Skeletal muscle cell (primary cell): Measurements from ENCODE around the gene RHEB.

ENCODE experiments used
- DNase-seq: peaks from one replicate; pipeline ENCODE4 v3.0.0-alpha.2; 2010; ENCODE audit warnings: low read depth
- H3K4me3 ChIP-seq: 2 replicates; pipeline ENCODE4 v1.5.1; 2011; ENCODE audit warnings: low read depth, mild to moderate bottlenecking, control low read depth, low read length, moderate library complexity

RHEB gene

DNA sequence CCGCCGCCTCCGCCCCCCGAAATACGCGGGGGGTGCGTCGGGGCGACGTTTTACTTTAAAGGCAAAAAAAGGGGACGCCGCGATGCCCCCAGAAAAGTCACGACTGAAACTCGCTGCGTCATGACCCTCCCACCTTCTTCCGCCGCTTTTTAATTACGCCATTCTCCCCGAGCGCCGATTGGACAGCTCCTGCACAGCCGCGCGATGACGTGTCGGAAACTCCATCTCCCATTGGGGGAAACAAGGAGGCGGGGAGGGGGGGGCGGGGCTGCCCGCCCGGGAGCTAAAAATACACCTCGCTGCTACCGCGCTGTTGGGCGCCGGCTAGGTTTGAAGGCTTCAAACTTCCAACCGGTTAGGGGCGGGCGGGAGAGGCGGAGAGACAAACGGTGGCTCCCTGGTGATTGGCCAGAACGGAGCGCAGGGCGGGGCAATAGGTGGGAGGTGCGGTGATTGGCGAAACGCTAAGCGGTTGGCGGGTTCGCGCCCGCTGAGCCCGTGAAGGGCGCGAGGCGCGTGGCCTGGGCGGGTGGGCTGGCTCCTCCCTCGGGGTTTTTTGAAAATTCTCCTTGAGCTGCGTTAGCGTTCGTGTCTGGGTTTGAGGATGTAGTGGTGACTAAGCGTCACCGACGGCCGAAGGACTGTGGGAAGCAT is at the start of gene RHEB:
Gene RHEB (minus strand): TSS at position 131 of the 654 bp plus-strand sequence. CDS start 384 bp downstream, outside the sequence.
- peak within 1 kb of the TSS; percentile 80 for H3K4me3 ChIP-seq

DNA sequence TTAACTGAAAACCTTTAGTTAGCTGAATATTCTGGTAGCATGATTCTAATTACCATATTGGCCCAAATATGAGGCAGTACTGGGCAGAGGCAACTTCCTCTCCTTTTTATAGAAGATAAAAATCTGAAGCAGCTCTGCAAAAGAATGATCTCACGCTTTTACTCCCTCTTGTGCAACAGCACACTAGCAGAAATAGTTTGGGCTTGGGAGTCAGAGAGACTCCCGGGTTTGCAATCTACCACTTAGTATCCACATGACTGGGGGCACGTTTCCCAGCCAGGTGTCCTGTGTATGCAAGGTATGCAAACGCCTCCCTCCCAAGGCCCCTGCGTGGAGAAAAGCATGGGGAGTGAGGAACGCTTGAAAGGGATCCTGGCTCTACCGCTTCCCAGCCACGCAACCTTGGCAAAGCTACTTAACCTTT is 47.2 kb upstream of the RHEB start:
- no peak overlapping the region for H3K4me3 ChIP-seq
- no peak for DNase-seq

More for the DNA sequence above, at the start of gene RHEB:
- peak; percentile 96 for DNase-seq

DNA sequence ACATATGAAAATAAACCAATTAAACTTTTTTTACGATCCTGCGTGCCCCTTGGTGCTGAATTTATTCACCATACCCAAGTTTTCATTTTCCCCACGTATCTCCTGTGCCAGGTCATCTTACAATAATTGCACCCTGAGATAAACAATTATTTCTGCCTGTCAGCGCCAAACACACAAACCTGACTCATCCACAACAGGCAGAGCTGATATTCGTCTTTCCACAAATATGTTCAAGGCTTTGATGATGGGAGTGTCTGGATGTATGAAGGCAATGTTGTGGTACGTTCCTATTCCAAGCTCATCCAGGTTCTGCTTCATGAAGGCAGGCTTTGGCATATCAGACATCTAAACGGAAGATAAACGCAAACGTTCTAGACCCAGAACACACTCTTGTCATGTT is 45.8 kb upstream of the RHEB start:
- DNase-seq = no peak
- no peak overlapping the region for H3K4me3 ChIP-seq

- no peak for DNase-seq
- no peak overlapping the region for H3K4me3 ChIP-seq
These were observed 40.5 kb upstream of the RHEB start for GRCh38 chr7:151560243-151560642.

DNA sequence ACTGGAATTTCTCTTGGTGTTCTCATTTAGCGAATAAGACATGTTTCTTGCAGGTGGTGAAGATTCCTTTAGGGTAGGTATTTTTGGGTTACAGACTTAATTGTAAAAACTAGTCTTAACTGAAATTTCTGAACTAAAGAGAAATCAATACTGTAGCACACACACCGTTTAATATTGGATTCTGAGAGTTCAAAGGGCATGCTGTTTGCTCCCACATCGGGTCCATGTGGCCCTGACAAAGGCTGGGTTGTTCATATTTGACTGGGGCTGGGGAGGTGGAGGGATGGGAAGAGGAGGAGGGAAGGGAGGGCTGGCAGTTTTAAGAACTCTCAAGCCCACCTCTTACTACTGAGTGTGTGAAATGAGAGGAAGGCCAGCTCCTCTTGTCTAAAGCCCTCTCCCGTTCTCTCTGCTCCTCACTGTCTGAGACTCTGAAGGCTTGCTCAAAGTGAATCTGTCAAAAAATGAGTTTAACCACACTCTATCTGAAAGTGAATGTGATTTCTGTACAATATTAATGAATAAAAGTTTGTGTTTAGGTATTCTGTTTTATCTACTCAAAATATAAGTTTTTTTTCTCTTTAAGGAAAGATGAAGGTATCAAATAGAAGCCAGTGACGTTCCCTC is 40.0 kb upstream of the RHEB start:
- no peak overlapping the region for H3K4me3 ChIP-seq
- no peak for DNase-seq

DNA sequence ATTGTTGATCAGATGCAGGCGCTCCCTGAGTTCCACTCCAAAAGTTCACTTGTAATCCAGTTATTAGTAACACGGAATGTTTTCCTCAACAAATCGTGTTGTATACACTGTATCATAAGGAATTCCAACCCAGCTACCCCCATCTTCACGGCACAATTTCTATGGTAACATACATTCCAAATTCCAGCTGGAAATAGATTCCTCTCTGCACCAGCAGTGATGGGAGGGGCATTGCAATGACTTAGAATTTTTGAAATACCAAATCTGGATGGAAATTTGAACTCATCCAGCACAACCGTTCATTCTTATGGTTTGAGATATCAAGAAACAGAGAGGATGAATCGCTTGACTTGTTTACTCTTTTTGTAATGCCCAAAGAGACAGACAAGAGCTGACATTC is 38.9 kb upstream of the RHEB start:
- DNase-seq = no peak
- no peak overlapping the region for H3K4me3 ChIP-seq

GRCh38 chr7:151556592-151556991 is 36.9 kb upstream of the RHEB start:
- no peak for DNase-seq
- H3K4me3 ChIP-seq = no peak overlapping the region

- DNase-seq = no peak
- no peak overlapping the region for H3K4me3 ChIP-seq
These were observed 33.7 kb upstream of the RHEB start for GRCh38 chr7:151553356-151553755.

GRCh38 chr7:151552352-151553028 is 32.8 kb upstream of the RHEB start:
- no peak for DNase-seq
- H3K4me3 ChIP-seq = no peak overlapping the region

DNA sequence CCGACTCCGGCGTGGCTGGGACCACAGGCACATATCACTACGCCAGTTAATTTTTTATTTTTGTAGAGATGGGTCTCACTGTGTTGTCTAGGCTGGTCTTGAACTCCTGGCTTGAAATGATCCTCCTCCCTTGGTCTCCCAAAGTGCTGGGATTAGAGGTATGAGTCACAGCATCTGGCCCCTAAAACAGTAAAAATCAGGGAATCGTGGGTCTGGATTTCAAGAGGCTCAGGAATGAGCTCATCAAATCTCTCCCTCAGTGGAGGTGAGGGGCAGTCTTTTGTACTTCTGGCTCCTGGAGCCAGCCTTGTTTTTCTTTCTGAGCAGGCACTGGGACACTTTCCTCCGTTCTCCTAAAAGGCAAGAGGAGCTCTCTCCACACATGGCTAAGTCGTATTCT is 32.1 kb upstream of the RHEB start:
- H3K4me3 ChIP-seq = no peak overlapping the region
- no peak for DNase-seq

DNA sequence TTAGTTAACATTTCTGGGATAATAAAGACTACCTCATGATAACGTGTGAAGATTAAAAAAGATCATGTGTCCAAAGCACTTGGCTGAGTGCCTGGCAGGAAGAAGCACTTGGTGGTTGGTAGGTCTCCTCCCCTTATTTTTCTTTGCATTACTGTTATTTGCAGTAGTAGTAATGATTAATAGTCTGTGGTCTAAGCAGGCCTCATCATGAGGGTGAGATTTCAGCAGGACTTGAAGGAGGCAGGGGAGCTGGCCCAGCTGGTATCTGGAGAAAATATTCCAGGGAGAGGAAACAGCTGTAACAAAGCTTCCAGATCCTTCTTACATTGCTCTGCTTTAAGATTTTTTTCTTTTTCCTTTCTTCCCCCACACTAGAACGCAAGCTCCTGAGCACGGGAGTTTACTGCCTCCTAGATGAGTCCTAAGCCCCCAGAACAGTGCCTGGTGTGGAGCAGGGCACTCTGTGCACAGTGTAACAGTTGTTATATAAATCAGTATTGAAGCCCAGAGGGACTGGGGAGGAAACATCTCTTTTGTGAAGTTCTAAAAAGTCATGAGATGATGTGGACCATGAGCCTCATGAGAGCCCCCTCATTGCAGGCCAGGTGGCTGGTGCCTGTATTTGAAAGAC is 31.1 kb upstream of the RHEB start:
- H3K4me3 ChIP-seq = no peak overlapping the region
- peak; percentile 78 for DNase-seq

GRCh38 chr7:151549644-151550043 is 29.9 kb upstream of the RHEB start:
- DNase-seq = no peak
- no peak overlapping the region for H3K4me3 ChIP-seq

GRCh38 chr7:151549083-151549482 is 29.4 kb upstream of the RHEB start:
- no peak for DNase-seq
- no peak overlapping the region for H3K4me3 ChIP-seq

GRCh38 chr7:151544183-151544582 is 24.5 kb upstream of the RHEB start:
- H3K4me3 ChIP-seq = no peak overlapping the region
- DNase-seq = no peak

DNA sequence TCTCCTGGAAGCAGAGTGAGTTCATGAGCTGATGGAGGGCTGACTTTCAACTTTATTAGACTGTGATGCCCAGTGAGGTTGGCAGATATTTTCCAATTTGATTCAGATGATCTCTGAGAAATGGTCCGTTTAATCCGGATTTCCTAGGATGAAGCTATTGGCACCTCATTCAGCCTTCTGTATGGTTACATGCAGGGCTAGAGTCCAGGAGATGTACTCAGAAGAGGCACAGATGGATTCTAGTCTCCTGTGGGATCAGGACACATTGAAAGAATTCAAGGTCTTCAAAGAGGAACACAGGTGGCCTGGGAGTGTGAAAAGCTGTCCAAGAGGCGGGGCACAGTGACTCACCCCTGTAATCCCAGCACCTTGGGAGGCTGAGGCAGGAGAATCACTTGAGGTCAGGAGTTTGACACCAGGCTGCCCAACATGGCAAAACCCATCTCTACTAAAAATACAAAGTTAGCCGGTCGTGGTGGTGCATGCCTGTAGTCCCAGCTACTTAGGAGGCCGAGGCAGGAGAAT is 23.0 kb upstream of the RHEB start:
- DNase-seq = no peak
- H3K4me3 ChIP-seq = no peak overlapping the region

- no peak for DNase-seq
- no peak overlapping the region for H3K4me3 ChIP-seq
These were observed 22.2 kb upstream of the RHEB start for GRCh38 chr7:151541709-151542499.

DNA sequence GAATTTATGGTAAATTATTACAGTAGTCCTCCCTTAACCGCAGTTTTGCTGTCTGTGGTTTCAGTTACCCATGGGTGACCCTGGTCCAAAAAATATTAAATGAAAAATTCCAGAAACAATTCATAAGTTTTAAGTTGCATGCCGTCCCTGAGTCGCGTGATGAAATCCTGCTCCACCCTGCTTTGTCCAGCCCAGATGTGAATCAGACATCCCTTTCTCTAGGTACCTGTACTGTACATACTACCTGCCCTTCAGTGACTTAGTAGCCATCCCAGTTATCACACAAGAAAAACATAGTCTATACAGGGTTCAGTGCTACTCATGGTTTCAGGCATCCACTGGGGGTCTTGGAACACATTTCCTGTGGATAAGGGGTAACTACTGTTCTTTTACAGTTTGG is 20.5 kb upstream of the RHEB start:
- DNase-seq = no peak
- no peak overlapping the region for H3K4me3 ChIP-seq

DNA sequence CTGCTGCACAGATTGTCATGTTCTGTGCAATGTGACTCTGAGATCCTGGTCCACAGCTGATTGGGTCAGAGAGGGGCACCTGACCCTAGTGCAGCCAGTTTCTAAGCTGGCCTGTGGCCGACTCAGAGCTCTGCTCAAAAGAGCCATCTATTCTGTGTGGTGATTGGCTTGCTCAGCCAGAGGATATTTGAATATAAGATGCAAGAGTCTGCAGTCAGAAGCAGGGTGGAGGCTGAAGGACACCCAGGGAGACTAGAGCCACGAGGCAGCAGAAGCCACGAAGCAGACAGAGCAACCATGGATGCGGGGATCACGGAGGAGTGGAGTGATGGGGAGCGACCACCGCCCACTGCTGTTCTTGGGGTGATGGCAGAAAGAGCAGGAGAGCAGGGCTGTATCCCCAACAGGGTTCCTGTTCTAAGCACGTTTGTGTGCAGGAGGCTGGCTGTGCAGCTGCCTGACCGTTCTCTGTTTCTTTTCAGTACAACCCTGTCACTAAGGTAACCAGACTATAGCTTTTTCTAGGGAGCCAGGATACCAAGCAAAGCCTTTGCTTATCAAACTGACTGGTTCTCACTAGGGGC is 19.5 kb upstream of the RHEB start:
- no peak overlapping the region for H3K4me3 ChIP-seq
- DNase-seq = no peak
